ENCODE measurements around the gene TMEM31.

DNA sequence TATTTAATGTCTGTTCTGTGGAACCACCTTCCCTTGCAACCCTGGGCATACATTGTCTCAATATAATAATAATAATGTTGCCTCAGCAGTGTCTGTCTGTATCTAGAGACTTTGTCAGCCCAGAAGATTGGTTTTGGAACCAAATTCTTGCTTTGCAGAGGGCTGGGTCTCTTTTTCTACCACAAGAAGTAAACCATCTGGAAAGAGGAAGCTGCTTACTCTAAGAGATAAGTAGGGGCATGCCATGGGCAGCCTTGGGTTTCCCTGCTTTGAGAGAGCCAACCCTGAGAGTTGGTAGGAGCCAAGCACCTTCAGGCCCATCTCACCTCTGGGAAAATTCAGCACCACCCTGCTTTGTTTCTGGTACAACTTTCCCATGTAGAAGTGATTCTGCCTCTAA, 27.0 kb downstream of the TMEM31 start:
- TF ChIP-seq YY1 (IDR thresholded peaks at IDR 0.05; ENCODE audit: low read depth) (no peak), MXI1 (IDR thresholded peaks at IDR 0.05; ENCODE audit: low read depth, low read length) (no peak), EZH2phosphoT487 (IDR thresholded peaks at IDR 0.05; ENCODE audit: borderline replicate concordance, low read depth) (no peak)
